NCI-H2107 treated with DMSO at 0.1 percent for 48 hours (cell line): Measurements from ENCODE around the gene FMO5.
"Not testable (repeated sequence)": the region's sequence is repeated elsewhere in the genome, so short reads cannot be mapped to it uniquely, and the experiment has no call there.

Experiments
- DNase-seq: peaks from one replicate; lab custom pipeline; 2025; ENCODE audit not compliant: unreplicated experiment; lab: John Stamatoyannopoulos, UW

The FMO5 gene

DNA sequence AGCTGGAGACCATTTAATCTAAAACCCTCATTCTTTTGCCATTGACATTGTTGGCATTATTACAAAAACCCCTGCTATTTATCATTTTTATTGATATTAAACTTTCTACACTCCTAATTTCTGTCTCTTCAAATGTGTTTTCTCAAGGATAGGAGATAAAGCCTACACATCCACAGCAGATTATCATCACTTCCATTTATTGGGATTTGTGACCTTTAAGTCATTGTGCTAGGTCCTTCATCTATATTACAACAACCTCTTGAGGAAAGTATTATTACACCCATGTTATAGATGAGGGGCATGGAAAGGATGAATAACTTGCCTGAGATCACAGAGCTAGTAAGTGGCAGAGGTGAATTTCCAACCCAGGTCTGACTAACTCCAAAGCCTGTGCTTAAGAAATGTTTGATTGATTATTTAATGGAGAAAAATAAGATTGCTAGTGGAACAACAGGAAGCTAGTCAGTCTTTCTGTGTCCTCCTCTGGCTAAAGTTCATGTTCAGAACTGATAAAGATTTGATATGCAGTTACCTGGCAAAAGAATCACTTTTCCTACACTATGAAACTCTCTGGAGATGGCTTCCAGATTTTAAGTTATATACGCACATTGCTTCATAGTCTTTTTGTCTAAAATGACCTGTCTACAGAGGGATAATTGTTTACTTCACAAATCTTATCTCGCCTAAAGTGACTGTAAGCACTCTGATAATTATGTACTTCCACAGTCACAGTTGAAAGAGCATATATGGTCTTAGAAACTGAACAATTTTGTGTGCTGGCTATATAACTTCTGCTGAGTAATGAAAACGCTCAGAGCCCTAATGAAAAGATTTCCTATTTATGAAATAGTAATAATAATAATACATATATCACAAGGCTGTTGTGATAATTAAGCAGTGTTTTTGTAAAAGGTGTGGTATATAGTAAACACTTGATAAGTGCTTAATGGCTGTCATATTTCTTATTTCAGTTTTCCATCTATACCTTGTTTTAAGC lies 15.0 kb downstream of the FMO5 start:
- DNase-seq = no peak

DNA sequence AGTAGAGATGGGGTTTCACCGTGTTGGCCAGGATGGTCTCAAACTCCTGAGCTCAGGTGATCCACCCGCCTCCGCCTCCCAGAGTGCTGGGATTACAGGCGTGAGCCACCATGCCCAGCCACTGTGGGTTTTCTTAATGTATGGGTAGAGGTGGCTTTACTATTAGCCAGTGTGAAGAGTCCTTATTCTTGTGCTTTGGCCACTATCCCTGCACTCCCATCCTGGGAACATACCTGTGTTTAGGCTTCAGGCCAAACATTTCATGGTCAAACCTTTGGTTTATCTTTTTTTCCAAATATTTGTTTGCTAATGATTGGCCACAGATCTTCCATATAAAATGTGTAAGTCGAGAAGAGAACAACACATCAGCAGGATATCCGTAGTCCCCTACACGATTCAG lies 16.5 kb downstream of the FMO5 start:
- DNase-seq = no peak

DNA sequence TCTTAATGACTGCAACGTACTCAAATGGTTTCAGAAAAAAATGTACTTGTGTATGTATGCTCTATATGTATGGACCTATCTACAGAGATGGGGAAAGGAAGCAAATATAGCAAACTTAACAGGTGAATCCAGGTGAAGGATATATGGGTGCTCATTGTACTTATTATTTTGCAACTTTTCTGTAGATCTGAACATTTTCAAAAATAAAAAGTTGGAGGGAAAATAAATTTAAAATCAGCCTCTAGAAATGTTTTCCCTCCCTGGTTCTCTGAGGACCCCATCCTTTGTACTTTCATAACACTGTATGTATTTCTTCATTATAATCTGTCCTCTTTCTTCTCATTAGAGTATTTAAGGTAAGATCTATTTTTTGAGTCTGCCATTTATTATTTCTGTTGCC lies 17.9 kb downstream of the FMO5 start:
- DNase-seq = no peak

DNA sequence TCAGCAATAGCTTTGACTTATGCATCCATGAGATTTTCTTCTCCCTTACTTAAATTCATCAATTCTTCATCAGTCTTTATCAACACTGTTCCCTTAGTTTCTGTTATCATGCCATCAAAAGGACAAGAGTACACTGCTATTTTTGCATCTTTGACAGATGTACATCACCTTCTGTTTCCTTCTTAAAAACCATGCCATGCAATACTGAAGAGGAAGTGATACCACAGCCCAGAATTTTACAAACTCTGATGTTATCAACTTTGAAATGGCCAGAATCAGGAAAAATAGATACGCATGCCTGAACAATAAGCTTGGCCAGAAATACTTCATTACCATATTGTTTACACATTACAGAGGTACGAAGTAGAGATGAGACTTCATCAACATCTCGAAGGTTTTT lies 21.1 kb downstream of the FMO5 start:
- no peak for DNase-seq

DNA sequence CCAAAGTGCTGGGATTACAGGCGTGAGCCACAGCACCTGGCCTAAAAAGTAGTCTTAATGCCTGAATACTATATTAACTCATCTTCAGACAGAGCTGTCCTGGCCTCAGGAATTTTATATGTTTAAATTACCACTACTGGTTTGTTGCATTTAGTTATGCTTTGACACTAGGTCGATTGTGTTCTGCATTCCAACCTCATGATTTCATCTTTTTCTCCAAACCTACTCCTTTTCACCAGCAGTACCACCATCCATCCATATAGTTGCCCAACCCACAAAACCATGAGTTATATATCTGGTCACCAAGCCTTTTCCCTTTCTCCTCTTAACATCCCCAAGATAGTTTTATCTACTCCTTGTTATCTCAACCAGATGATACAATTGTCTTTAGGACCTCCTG lies 22.6 kb downstream of the FMO5 start:
- DNase-seq = no peak

DNA sequence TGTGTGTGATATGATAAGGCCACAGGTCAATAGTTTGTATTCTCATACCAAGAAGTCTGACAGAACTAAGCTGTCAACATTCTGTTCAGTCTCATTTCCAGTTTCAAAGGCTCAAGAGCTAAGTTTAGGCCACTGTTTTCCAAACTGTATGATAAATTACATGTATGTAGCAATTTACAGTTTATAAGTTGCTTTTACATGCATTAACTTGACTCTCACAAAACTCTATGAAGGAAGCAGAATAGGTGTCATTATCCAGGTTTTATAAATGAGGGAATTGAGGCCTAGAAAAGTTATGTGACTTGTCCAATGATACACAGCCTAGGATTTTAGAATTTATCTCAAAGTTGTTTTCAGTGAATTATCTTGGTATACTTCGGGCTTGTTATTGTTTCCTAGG lies 23.4 kb downstream of the FMO5 start:
- DNase-seq = no peak

DNA sequence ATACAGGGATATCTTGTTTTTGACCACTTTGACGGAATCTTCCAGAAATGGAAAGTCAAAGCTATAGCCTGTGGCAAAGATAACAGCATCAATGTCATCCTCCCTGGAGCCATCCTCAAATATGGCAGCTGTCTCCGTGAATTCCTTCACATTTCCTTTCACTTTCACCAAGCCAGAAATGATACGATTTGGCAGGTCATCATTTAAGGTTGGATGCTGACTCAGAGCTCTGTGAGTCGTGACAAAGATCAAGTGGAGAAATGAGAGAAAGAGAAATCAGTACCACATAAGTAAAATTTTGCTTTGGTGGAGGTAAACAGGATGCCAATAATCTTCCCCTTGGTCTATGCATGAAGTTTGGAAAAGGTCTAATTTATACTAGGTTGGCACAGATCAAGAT lies 23.9 kb downstream of the FMO5 start:
- no peak for DNase-seq

DNA sequence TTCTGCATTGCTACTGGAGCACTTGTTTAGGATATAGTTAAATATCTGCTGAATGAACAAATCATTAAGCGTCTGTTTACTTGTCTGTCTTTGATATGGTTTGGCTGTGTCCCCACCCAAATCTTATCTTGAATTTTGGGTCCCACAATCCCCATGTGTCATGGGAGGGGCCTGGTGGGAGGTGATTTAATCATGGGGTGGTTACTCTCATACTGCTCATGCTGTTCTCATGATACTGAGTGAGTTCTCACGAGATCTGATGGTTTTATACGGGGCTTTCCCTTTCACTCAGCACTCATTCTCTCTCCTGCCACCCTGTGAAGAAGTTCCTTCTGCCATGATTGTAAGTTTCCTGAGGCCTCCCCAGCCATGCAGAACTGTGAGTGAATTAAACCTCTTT lies 27.8 kb downstream of the FMO5 start:
- DNase-seq = not testable (repeated sequence)

DNA sequence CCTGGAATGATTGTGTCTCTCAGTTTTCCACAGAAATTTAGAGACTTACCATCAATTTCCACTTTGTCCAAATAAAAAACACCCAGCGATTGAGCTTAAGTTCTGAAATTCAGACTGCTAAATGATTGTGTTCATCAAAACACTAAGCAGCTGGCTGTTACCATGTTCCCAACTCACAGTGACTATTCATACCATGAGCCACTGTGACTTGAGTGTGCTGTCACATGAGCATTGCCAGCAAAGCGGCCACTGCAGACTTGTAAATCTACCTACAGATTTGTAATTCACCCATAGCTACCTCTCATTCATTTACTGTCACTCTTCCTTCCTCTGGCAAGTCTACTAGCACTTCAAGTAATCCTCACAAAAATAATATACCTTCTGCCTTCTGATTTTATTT lies 35.6 kb downstream of the FMO5 start:
- DNase-seq = no peak

DNA sequence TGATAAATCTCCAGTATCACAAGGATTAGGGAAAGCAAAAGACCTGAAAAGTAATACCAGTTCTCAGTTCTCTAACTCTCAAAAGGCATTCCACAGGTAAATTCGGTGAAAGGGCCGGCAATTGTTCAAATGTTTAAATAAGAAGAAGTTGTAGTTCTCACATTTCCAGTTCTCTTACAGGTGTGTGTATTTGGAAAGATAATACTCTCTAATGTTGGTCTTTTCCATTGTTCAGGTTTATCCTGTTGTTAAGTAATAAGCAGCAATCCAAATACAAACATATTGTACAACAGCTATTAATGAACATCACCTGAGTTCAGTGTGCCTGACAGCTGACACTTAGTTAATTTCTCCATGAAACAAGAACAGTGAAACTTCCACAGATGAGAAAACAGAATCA lies 39.7 kb downstream of the FMO5 start:
- peak; percentile 18 for DNase-seq

DNA sequence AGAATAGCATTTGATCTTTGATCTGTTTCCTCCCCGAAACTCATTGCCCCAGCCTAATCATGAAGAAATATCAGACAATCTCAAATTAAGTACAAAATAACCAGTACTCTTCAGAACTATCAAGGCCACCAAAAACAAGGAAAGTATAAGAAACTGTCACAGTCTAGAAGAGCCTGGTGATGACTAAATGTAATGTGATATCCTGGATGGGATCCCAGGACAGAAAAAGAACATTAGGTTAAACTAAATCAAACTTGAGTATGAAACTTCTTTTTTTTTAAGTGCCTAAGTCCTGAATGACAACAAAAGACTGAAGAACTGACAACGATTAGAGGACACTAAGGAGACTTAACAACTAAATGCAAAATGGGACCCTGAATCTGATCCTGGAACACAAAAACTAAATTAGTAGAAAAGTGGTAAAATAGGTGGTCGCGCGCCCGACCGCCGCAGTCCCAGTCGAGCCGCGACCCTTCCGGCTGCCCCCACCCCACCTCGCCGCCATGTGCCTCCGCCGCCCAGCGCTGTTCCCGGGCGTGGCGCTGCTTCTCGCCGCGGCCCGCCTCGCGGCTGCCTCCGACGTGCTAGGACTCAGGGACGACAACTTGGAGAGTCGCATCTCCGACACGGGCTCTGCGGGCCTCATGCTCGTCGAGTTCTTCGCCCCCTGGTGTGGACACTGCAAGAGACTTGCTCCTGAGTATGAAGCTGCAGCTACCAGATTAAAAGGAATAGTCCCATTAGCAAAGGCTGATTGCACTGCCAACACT lies 47.3 kb downstream of the FMO5 start:
- no peak for DNase-seq

DNA sequence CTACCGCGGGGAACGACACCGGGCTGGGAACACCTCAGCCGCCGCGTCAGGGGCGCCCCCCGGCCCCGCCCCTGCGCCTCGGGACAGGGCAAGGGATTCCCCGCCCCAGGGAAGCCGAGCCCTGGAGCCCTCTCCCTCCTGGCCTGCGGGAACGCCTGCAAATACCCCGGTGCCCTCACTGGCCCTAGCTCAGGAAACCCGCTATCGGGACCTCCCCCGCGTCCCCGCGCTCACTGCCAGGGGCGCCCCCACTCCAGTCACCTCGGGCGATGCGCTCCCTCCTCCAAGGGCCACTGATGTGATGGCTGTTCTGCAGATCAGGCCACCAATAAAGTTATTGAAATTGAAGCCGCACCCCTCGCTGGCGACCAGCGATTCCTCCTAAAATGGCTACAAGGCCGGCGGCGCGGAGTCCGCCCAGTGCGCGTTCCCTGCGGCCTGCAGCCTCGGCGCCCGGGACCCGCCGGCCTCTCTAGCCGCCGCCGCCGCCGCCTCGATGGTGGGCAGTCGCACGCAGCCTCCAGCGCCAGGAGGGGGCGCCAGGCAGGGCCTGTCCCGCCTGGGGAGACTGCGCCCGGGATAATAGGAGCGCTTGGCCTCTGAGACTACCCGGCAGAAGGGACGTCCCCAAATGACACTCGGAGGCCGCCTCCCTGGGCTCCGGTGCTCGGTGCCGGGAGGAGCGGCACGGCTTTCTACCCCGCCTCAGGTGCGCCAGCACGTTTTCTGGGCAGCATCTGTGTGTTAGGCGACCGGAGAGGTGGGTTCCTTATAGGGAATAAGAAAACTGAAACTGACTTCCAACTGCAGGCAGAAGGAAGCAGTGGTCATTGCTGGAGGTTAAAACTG lies 52.7 kb downstream of the FMO5 start, which contains the start of gene PRKAB2:
TSS of gene PRKAB2 (minus strand) at position 303 of the 849 bp plus-strand sequence. CDS start 326 bp downstream, outside the sequence.
- DNase-seq = peak; percentile 94

DNA sequence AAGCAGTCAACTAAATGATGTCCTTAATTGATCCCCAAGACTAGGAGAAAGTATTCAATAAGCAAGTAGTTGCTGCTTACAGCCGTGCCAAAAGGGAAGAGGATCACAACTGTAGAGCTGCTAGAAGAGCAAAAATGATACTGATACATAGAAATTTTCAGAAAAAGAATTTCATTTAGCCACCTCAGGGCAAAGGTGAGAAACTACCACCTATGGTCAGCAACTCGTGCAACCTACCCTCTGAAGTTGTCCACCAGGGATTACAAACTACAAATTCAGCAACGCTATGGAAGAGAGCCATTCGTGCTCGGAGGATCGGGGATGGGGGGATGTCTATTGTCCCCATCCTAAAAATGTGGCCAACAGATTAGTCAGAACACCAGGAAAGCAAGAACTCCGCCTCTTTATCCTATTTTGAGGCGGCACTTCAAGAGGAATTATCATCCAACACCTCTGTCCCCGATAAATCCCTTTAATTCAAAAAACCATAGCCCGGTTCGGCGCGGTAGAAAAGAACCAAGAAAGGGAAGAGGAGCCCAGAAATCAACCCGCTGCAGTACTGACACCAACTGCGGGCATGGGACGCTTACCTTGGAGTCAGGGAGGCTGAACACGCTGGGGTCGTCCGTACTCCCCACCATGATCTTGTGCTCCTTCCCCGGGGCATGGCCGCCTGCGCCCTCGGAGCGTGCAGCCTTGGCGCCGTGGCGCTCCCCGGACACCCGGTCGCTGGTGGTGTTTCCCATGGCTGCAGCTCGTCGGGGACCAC lies 53.6 kb downstream of the FMO5 start:
- no peak for DNase-seq

DNA sequence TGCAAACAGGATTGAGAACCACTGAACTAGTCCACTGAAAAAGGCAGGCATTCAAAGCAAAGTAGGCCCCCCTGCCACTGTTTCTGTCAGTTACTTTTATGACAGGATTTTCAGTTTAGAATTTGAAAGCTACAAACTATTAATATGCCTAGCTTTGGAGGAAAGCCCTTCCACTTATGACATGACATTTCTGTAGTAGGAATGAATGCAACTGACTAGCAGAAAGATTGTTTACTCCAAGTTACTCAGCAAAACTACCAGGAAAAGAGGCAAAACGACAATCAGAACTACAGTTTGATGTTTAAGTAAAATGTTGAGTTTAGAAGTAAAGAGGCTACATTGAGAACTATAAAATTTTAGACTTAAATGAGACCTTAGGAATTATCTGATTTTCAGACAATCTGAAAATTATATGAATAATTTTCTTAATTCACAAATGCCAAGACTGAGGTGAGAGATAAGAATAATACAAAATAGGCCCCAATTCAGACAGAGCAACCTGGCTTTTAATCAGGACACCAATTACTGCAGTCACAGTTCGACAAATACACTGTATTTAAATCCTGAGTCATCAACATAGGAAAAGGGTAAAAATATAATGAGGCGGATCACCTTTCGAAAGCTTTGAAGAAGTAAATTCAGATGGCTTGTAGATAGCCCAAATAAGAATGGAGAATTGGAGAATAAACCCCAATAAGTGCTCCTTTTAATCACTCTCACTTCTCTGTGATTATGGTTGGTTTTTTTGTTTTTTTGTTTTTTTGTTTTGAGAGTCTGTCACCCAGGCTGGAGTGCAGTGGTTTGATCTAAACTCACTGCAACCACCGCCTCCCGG lies 55.1 kb downstream of the FMO5 start:
- no peak for DNase-seq

DNA sequence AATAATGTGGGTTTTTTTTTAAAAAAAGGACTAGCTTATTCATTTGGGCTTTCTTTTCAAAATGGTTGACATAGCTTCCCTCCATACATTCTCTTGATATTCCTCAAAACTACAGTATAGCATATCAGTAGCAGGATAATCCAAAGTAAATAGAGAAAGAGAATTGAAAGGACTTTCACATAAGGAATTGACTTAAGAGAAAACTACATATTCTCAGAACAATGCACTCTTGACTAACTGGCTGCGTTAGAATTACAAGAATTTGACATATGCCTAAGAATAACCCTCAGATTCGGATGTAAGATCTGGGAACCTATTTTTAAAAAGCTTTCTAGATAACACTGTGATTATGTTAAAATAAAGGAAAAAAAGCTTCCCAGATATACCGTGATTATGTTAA lies 56.0 kb downstream of the FMO5 start:
- no peak for DNase-seq

DNA sequence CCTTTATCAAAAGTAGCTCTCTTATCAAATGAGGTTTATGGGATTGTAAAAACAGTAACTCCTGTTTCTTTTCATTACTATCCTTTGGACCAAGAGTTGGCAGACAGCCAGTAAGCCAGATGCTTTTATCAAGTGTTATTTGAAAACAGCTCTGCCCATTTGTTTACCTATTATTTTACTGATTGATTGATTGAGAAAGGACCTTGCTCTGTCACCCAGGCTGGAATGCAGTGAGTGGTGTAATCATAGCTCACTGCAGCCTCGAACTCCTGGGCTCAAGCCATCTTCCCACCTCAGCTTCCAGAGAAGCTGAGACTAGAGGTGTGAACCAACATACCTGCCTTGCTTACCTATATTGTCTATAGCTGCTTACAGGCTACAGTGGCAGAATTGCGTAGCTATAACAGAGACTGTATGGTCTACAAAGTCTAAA lies 56.5 kb downstream of the FMO5 start:
- DNase-seq = peak; percentile 17

DNA sequence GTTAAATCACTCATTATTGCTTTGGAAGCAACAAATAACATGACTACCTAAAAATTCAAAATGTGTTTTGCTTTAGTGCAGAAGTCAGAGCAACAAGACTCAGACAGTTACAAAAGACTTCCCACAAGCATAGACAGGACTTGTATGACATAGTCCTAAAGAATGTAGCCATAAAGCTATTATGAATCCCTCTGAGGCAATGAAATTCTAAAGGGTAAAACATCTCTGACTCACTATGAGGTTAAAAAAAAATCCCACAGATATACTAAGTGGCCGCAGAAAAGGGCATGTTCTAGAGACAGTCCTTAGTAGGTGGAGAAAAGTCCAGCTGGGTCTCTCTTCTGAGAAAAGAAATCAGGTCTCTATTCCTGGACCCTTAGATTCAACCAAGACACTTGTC lies 57.8 kb downstream of the FMO5 start:
- no peak for DNase-seq

DNA sequence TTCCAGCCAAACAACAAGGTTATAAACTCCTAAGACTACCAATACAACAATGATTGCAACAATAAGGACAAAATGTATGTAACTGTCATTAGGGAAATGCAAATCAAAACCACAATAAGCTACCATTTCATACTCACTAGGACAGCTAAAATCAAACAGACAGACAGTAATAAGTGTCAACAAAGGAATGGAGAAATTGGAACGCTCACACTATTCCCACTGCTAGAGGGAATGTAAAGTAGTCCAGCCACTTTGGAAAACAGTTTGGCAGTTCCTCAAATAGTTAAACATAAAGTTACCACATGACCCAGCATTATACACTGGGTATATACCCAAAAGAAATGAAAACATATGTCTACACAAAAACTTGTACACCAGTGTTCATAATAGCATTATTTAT lies 62.1 kb downstream of the FMO5 start:
- DNase-seq = no peak

DNA sequence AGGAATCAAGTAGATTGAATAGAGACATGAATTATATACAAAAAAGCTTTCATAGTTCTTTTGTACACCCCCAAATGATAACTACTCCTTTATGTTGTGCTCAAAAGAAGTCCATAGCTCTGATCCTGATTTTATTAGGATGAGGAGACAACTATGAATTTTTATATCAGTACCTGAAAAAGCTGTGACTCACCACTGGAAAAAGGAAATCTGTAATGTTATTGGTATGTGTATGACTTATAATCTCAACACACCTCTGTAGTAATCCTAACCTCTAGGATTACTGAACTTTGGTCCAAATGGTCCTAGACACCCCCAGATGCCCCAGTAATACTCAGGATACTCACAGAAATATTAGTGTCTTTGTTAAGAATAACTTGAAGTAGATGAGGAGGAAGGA lies 63.0 kb downstream of the FMO5 start:
- no peak for DNase-seq
